ENCODE measurements around the gene EFTUD2.

DNA sequence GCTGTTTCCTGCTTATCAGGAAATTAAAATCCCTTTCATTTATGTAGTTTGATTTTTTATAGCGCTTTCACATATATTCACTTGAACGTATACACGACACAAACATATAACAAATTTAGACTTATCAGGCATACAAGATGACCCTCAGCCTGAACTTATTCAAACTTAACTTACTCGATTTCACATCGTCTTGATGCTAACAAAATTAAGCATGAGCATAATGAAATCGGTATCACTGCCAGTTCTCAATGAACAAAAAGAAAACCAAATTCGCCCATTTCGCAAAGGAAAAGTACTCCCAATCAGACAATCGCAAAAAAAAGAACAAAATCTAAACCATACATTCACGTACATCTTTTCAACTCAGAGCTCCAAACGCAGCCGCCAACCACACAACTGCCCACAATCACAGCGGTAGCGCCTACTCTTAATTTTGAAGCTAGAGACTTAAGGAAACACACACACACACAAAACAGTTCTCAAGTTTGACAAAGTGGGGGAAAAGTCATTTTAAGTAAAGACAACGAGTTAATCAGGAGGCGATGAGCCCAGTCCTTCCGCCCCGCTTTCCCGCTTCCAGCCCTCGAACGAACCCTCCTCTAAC, 70.2 kb downstream of the EFTUD2 start:
- TF ChIP-seq, protein P1, sequence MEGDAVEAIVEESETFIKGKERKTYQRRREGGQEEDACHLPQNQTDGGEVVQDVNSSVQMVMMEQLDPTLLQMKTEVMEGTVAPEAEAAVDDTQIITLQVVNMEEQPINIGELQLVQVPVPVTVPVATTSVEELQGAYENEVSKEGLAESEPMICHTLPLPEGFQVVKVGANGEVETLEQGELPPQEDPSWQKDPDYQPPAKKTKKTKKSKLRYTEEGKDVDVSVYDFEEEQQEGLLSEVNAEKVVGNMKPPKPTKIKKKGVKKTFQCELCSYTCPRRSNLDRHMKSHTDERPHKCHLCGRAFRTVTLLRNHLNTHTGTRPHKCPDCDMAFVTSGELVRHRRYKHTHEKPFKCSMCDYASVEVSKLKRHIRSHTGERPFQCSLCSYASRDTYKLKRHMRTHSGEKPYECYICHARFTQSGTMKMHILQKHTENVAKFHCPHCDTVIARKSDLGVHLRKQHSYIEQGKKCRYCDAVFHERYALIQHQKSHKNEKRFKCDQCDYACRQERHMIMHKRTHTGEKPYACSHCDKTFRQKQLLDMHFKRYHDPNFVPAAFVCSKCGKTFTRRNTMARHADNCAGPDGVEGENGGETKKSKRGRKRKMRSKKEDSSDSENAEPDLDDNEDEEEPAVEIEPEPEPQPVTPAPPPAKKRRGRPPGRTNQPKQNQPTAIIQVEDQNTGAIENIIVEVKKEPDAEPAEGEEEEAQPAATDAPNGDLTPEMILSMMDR (IDR thresholded peaks at IDR 0.05) = no peak
- TF ChIP-seq EZH2 (IDR thresholded peaks at IDR 0.05; ENCODE audit: borderline replicate concordance, insufficient read depth, low read depth, low read length, poor library complexity, severe bottlenecking) = peak; percentile 4

Measured in B cell (primary cell).